Astrocyte of the spinal cord (primary cell): Measurements from ENCODE around the gene RPL3.

Experiments
- DNase-seq: peaks from one replicate; pipeline ENCODE4 v3.0.0; 2011; ENCODE audit warnings: low read depth, low spot score
- H3K4me3 ChIP-seq: 2 replicates; pipeline ENCODE4 v1.5.1; 2011; ENCODE audit warnings: low read depth, mild to moderate bottlenecking, low read length, moderate library complexity
- in situ Hi-C: cut with HindIII; loops from 2 replicates; pipeline ENCODE4 v1.10.0; 2017; ENCODE audit warnings: low sequenced_read_pairs
- TF ChIP-seq, protein P1 (sequence below): IDR thresholded peaks from 2 replicates; pipeline ENCODE4 v1.5.1; 2012; ENCODE audit warnings: low read depth, mild to moderate bottlenecking, low read length, inconsistent platforms

The RPL3 gene

DNA sequence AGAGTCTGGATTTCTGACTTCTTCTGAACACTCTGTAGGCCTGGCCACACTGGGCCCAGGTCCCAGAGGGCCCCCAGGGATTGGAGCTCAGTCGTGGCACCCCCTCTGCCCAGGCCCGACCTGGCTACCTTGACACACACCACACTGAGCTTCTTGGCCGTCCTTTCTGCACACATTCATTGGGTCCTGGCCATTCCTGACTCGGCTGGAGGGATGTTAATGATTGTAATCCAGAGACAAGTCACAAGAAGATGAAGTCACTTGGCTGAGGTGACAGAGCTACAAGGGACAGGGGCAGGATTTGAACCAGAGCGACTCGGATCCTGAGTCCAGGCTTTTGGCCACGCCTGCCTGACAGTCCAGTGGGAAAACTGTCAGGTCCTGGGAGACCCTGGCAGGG is 50.8 kb downstream of the RPL3 start:
- no peak overlapping the region for H3K4me3 ChIP-seq
- DNase-seq: no peak
- in situ Hi-C loops: no loop called here
- TF ChIP-seq, protein P1, sequence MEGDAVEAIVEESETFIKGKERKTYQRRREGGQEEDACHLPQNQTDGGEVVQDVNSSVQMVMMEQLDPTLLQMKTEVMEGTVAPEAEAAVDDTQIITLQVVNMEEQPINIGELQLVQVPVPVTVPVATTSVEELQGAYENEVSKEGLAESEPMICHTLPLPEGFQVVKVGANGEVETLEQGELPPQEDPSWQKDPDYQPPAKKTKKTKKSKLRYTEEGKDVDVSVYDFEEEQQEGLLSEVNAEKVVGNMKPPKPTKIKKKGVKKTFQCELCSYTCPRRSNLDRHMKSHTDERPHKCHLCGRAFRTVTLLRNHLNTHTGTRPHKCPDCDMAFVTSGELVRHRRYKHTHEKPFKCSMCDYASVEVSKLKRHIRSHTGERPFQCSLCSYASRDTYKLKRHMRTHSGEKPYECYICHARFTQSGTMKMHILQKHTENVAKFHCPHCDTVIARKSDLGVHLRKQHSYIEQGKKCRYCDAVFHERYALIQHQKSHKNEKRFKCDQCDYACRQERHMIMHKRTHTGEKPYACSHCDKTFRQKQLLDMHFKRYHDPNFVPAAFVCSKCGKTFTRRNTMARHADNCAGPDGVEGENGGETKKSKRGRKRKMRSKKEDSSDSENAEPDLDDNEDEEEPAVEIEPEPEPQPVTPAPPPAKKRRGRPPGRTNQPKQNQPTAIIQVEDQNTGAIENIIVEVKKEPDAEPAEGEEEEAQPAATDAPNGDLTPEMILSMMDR: no peak

DNA sequence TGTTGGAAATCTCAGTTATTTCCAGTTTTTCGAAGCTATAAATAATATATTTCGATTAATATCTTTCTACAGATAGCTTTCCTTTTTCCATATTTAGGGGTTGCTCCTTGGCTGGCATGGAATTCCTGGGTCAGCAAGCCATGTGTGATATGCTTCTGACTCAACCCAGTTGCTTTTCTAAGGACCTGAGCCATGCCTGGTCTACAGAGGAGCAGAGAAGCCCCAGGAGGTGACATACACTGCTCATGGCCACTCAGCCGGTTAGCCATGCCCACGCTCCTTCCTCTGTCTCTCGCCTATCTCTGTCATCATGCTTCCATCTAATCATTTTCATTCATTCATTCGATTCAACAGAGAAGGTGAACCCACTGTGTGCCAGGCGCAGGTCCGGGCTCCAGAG is 51.4 kb downstream of the RPL3 start:
- no peak overlapping the region for H3K4me3 ChIP-seq
- in situ Hi-C loops: no loop called here
- TF ChIP-seq, protein P1: no peak
- DNase-seq: no peak

GRCh38 chr22:39266398-39267030 is 52.9 kb downstream of the RPL3 start:
- no peak for DNase-seq
- TF ChIP-seq, protein P1: no peak
- in situ Hi-C loops: no loop called here
- no peak overlapping the region for H3K4me3 ChIP-seq

GRCh38 chr22:39265143-39265886 is 54.1 kb downstream of the RPL3 start:
- TF ChIP-seq, protein P1: no peak
- DNase-seq: no peak
- H3K4me3 ChIP-seq: no peak overlapping the region
- in situ Hi-C loops: no loop called here

DNA sequence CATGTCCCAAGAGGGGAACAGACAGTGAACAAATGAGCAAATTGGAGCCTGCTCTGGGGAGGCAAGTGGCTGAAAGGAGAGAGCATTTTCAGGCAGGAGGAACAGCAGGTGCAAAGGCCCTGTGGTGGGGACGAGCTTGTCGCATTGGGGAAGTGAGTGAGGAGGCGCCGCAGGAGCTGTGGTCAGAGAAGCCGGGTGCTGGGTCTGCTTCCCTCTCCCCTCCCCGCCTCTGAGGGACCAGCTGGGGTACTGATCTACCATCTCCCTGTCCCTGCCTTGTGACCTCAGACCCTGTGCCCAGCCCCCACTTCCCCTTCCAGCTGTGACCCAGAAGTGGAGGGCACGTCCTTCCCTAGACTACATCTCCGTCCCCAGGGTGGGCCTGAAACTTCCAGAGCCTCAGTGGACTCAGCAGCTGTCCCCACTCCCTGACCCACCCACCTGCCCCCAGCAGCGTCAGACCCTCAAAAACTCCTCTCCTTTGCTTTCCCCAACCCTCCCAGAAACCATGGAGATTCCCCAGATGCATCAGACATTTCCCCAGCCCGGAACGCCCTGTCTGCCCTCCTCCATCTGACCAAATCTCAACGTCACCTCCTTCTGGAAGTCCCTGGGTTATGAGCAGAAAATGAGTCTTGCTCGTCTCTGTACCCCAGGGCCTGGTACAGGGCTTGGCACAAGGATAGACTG is 54.9 kb downstream of the RPL3 start:
- TF ChIP-seq, protein P1: no peak
- in situ Hi-C loops: no loop called here
- DNase-seq: no peak

DNA sequence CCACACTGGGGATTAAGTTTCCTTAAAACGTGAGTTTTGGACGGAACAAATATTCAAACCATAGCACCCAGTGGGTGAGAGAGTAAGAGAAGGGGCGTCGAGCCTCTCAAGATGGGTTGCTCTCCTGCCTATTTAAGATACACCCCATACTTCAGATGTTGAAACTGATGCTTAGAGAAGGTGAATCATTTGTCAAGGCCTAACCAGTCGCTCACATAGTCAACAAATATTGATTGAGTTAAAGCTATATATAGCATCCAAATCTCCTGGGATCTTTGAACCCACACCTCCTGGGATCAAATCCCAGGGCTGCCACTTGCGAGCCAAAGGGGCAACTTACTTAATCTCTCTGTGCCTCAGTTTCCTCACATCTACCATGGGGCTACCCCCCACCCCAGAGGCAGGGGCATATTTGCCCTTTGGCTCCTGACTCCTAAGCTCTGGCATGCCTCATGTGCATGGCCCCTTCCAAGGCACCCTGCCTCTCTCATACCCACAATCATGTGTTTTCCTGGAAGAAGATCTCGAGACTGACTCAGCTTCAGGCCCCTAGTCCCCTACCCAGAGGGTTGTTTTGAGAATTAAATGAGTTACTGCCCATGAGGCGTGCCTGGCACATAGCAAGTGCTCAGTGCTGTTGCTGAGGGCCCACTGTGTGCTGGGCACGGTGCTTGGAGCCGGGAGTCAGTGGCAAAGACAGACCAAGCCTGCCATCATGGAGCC is 55.6 kb downstream of the RPL3 start:
- in situ Hi-C loops: no loop called here
- TF ChIP-seq, protein P1: no peak
- DNase-seq: no peak
- no peak overlapping the region for H3K4me3 ChIP-seq

More for the DNA sequence above, 54.9 kb downstream of the RPL3 start:
- H3K4me3 ChIP-seq: no peak overlapping the region
